GM11168 (cell line): ENCODE results near the gene GOLPH3.
"Not testable (repeated sequence)": the region's sequence is repeated elsewhere in the genome, so short reads cannot be mapped to it uniquely, and the experiment has no call there.

Experiments
- in situ Hi-C: fragments of 300-500 bp; cut with MboI; formaldehyde crosslinking; loops from one replicate; pipeline ENCODE4 v1.12.0; 2022; ENCODE audit warnings: low sequenced_read_pairs; ENCODE audit not compliant: unreplicated experiment

The GOLPH3 gene

DNA sequence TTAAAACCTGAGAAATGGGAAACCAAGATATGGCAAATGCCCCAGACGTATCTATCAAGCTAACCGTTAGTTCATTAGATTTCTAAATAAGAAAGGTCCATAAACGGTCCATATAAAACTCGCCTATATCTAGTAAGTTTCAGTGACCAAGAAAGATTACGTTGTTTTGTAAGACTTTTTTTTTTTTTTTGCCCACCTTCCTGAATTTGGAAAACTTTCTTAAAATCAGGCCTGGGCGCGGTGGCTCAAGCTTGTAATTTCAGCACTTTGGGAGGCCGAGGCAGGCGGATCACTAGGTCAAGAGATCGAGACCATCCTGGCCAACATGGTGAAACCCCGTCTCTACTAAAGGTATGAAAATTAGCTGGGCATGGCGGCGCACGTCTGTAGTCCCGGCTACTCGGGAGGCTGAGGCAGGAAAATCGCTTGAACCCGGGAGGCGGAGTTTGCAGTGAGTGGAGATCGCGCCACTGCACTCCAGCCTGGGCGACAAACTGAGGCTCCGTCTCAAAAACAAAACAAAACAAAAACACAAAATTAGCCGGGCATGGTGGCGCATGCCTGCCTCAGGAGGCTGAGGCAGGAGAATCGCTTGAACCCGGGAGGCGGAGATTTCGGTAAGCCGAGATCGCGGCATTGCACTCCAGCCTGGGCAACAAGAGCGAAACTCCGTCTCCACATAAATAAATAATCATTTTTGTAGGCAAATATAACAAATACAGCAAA, 1.8 kb downstream of the GOLPH3 start:
- in situ Hi-C loops = not testable (repeated sequence)

DNA sequence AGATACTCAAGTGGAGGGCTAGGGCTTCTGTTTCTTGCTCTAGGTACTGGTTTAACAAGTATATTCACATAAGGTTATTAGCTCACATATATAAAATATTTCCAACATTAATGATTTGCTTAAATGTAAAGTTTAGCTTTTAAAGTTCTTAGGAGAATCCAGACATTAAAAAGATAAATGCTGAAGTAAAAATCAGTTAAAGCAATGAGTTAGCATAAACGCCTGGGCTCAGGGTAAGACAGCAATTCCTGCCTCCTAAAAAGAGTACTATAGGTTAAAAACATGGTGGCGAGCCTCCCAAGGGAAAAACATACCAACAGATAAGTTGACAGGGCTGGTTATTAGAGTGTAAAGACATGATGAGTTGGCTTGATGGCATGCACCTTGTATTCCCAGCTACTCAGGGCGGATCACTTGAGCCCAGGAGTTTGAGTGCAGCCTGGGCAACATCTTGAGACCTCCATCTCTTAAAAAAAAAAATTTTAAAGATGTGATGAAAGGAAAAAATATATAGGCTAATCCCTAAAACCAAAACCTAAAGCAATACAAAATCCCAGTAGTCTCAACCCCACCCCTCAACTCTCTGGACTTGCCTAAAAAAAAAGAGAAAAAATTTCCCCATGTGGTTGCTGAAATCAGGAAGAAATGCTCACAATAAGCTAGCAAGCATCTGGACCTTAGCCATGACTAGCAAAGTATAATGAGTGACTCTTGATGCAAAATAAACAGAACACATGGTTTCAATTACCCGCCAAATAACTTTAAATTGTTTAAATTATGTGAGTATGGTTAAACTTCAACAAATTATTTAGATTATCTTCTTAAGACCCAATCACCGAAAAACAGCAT, 3.6 kb downstream of the GOLPH3 start:
- in situ Hi-C loops = no loop called here

DNA sequence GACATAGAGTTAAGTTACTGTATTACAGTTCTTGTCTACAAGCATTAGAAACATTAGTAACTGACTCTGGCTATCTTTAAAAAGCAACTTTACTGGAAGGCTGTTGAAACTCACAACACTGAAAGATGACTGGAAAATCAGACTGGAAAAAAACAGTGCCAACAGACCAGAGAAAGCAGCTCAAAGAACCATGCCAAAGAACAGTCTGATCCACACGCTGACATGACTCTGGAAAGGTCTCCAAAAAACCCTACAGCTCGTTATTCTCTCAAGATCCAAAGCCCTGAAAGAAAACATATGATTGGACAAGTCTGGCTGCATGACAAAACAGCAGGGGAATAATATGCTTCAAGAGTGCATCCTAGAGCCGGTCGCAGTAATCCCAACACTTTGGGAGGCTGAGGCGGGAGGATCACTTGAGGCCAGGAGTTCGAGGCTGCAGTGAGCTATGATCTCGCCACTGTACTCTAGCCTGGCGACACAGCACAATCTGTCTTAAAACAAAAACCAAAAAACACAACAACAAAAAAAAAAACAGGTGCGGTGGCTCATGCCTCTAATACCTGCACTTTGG, 5.6 kb downstream of the GOLPH3 start:
- in situ Hi-C loops = no loop called here

DNA sequence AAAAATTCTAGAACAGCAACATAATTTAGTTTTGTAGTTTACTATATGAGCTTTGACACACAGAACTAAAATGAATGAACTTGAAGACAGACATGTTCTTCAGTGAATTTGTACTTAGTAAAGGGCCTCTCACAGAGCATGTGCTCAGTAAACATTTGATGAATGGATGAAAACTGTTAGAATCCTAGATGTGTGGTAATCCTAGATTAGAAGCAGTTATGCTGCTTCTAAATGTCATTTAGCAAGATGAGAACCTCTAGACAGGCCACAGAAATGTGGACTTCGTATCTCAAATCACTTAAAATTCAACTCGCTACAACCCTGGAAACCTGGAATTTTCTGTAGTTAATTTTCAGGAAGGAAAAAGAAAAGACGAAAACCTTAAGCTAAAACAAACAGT, 8.5 kb downstream of the GOLPH3 start:
- in situ Hi-C loops = no loop called here

DNA sequence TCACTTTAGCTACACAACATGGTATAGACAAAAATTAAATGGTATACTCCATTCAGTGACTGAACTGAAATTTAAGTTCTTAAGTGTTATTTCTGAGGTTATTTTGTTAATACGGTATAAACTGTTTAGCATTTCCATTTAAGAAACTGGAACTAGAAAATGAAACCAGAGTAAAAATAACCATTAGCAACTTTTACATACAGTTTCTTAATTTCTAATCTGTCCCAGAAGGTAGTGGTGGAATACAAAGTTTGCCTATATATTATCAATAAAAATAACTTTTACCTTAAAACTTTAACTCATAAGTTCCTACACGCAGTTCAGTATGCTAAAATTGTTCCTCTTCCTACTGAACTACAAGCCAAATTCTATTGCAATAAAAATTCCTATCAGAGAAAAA, 10.3 kb downstream of the GOLPH3 start:
- in situ Hi-C loops = no loop called here

DNA sequence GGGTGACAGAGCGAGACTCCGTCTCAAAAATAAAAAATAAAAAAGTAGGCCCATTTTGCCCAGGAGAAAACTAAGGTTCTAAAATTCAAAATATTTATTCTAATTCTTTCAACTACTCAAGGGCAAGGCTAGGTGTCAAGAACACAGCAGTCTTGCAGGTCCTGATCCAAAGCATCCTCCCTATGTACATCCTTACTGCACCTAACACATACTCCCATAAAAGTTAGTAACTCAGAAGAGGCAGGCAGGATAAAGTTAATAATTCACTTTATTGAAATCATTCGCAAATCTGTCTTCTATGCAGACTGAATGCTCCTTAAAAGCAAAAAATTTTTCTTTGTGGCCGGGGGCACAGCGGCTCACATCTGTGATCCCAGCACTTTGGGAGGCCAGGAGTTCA, 11.1 kb downstream of the GOLPH3 start:
- in situ Hi-C loops = no loop called here

DNA sequence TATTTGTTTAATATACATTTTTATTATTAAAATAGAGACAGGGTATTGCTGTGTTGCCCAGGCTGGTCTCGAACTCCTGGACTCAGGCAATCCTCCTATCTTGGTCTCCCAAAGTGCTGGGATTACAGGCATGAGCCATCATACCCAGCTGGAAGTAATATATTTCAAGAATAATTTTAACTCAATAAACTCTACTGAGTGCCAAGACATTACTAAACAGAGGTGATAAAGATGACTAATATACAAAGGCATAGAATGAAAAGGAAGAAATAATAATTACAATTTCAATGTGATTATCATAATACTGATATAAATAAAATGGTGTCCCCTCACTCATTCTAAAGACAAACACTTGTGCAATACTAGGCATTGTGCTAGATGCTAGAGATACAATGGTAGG, 13.9 kb downstream of the GOLPH3 start:
- in situ Hi-C loops = no loop called here

DNA sequence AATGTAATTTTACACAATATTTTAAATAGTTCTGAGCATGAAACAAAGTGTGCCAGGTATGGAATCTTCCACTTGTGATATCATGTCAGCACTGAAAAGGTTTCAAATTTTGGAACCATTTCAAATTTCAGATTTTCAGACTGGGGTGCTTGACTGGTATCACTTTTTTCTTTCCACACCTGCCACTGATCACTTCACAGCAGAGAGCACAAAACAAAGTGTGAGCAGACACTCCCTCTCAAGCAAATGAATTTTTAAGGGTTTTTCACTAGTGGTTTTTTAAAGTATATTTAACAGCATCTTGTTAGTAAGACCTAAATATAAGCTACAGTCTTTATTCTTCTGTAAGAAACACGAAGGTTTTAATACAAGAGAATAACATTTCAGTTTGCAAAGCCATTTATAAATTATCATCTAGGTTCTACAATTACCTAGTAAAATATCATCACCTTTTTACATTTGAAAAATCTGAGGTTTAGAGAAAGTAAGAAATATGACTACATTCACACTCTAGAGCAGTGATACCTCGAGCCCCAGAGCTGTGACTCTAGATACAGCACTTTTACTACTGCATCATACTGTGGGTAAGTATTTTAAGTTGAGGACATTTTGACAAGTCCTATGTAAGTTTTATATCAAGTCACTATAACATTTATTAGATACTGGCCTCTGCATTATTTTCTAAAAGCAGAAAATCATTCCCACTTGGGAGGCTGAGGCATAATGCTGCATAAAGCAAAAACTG, 14.6 kb downstream of the GOLPH3 start:
- in situ Hi-C loops = no loop called here

DNA sequence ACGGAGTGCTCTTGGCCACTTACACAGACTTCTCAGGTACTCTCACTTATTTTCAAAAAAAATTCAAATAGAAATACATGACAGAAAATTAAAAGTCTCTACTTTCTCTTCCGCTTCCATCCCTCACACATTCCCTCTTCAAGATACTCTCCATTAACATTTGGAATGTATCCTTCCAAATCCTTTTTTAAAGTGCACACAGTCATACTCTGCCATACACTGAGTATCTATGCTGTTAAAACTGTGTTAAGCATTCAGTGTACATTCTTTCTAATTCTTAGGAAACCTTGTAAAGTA, 15.5 kb downstream of the GOLPH3 start:
- in situ Hi-C loops = no loop called here

DNA sequence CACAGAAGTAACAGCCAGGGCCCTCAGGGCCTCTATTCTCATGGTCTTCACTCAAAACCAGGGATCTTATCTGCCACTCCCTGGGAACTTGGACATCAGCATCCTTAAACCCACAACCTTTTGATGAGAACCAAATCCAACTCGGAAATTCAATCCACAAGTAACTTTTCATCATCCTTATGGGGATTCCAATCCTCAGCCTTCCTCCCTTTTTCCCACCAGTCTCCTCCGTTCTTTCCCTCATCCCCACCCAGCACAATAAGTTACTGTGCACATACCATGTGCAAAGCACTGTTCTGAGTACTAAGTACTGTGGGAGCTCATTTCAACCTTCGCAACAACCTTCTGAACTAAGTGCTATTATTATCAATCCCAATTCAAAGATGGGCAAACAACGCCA, 17.0 kb downstream of the GOLPH3 start:
- in situ Hi-C loops = no loop called here

DNA sequence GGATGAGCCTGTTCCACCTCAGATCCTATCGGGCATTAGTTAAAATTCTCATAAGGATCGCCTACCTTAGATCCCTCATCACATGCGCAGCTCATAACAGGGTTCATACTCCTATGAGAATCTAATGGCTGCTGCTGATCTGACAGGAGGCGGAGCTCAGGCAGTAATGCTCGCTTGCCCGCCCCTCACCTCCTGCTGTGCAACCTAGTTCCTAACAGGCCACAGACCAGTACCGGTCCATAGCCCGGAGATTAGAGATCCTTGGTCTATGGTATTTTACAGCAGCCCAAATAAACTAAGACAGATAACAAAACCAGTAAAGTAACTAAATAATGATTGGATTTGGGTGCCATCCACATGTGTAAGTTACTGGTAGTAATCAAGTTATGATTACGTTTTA, 17.5 kb downstream of the GOLPH3 start:
- in situ Hi-C loops = no loop called here

DNA sequence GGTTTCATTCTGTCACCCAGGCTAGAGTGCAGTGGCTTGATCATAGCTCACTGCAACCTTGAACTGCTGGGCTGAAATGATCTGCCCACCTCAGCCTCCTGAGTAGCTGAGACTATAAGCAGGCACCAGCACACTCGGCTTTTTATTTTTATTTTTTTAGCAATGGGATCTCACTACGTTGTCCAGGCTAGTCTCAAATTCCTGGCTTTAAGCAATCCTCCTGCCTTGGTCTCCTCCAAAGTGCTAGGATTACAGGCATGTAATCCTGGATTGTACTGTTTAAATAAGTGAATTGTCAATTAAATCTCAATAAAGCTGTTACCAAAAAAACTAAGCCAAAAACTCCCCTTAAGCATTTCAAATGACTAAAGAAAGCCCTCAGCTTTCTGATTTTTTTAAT, 18.9 kb downstream of the GOLPH3 start:
- in situ Hi-C loops = no loop called here

DNA sequence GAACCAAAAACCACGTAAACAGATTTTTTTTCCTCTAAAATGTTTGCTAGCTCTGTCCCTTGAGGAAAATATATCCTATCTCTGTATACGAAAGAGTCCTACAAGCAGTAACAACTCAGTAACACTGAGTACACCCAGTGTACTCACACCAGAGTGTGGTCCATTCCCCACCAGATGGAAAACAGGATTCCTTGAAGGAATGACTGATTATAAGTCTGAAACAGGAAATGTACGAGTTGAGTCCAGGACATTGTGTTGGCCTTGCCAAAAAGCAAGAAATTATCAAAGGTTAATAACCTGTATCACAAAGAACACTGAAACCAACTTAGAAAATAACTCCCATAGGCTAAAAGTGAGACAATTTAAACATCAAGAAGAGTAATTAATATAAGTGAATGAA, 20.4 kb downstream of the GOLPH3 start:
- in situ Hi-C loops = no loop called here

DNA sequence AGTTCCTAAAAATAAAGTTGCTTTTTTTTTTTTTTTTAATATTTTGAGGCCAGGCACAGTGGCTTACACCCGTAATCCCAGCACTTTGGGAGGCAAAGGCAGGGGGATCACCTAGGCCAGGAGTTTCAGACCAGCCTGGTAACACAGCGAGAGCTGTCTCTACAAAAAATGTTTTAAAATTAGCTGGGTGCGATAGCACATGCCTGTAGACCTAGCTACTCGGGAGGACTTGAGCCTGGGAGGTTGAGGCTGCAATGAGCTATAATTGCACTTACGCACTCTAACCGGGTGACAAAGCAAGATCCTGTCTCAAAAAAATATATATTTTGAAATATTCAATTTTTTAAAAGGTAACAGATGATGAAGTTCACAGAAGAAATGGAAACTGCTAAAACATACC, 22.9 kb downstream of the GOLPH3 start:
- in situ Hi-C loops = no loop called here

DNA sequence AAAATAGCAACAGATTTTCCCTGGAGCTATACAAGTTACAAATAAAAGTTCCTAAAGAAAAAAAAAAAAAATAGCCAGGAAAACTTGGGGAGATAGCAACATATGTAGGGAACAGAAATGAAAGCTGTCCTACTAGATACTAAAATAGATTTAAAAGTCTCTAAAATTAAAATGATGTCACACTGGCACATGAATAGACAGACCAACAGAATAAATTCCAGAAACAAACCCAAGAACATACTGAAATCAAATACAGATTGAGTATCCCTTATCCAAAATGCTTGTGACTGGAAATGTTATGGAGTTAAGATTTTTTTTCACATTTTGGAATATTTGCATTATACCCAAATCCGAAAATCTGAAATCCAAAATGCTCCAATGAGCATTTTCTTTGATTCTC, 23.8 kb downstream of the GOLPH3 start:
- in situ Hi-C loops = no loop called here

DNA sequence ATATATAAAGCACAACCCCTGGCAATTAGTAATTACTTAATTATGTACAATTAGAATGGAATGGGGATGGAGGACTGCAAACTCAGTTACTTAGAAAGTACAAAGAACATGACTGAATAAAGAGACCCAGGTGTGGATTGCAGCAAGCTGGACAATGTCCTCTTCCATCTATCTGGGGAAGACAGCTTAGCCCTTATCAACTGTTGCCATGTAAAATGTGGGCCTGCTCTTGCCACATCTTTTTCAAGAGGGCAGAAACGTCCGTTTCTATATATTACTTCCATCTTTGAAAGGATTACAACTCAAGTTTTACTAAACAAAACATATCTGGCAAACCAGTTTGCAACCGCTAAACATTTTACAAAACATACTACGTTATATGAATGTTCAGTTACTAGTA, 26.2 kb downstream of the GOLPH3 start:
- in situ Hi-C loops = no loop called here

DNA sequence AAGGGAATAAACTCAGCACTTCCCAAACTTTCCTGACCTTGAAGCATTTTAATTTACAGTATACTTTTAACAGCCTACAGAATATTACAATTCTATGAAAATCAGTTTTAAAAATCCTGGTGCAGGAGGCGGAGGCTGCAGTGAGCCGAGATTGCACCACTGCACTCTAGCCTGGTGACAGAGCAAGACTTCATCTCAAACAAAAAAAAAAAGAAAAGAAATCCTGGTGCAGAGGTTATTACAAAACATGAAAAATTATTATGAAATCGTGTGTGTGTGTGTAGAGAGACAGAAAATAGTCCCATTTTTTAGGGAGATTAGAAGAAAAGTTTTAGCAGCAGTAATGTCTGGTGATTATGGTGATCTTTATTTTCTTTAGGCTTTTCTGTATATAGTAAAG, 26.9 kb downstream of the GOLPH3 start:
- in situ Hi-C loops = no loop called here

DNA sequence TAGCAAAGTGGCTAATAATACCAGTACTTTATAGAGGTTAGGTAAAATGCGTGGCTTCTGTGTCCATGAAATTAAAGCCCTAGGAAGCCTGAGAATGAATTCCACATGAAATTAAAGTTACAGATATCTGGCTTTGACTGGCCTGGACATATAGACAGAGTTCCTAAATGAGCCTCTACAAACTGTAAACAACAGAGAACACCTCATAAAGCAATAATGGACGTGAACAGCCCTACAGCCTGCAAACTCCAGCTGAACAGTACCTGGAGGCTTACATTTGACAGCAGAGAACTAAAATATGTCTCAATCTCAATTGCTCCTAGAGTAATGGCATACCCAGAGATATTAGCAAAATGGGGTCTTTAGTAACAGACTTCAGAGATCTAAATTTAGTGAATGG, 28.7 kb downstream of the GOLPH3 start:
- in situ Hi-C loops = no loop called here

DNA sequence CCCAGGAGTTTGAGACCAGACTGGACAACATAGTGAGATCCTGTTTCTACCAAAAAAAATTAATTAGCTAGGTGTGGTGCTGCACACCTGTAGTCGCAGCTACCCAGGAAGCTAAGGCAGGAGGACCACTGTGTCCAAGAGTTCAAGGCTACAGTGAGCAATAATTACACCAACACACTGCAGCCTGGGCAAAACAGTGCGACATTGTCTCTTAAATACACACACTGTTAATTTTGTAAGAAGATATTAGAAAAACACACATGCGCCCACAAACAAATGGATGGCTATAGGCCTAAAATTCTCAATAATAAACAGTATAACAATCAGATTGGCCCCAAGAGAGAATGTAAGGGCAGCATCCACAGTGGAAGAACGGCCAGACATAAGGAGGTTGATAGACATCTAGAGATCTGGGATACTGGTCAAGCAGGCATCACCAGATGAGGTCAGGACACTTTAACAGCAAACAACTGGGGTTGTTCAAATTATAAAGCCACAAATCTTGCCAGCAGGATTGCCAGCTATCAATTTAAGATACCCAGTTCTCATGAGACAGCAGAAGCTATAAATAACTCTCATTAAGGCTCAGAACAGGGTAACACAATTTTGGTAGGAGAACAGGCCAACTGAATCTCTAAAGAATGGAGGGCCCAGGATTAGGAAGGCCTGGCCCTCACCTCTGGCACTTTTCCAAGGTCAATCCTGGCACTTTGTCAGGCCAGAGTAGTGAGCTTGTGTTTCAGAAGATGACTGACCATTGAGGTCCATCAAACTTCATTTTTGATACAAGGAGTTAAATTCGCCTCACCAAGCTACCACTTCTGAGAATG, 29.5 kb downstream of the GOLPH3 start:
- in situ Hi-C loops = no loop called here
